ENCODE measurements around the gene SLC66A3. TPM values are rescaled to one million over a fixed set of nuclear protein-coding genes. Genes with fewer than 3 reads are reported as not detected.

The SLC66A3 gene
- total and polyA plus RNA-seq, 4 donors, result 6.7 to 17.6 (median 9.3) TPM

DNA sequence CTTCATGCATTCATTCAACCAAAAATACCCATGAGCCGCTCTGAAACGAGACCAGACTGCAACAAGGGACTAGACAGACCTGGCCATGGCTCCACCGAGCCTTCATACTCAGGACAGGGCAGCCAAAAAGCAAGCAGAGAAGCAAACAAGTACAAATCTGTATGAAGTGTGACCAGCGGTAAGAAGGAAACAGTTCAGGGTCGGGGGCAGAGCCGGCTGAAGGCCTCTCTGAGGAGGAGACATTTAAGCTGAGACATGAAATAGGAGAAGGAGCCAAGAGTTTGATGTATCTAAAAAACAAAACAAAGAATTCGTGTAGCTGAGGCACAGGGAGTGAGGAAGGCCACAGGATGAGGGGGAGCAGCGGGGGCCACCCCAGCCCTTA, 21.3 kb upstream of the SLC66A3 start:
- 73% methylated on average over 8 of the region's 8 CpGs for WGBS
- no peak for TF ChIP-seq HNF4G (IDR thresholded peaks at IDR 0.05)
- no peak for TF ChIP-seq EGR1 (IDR thresholded peaks at IDR 0.05; ENCODE audit: low read depth in 2 of 2)
- TF ChIP-seq, protein P1, sequence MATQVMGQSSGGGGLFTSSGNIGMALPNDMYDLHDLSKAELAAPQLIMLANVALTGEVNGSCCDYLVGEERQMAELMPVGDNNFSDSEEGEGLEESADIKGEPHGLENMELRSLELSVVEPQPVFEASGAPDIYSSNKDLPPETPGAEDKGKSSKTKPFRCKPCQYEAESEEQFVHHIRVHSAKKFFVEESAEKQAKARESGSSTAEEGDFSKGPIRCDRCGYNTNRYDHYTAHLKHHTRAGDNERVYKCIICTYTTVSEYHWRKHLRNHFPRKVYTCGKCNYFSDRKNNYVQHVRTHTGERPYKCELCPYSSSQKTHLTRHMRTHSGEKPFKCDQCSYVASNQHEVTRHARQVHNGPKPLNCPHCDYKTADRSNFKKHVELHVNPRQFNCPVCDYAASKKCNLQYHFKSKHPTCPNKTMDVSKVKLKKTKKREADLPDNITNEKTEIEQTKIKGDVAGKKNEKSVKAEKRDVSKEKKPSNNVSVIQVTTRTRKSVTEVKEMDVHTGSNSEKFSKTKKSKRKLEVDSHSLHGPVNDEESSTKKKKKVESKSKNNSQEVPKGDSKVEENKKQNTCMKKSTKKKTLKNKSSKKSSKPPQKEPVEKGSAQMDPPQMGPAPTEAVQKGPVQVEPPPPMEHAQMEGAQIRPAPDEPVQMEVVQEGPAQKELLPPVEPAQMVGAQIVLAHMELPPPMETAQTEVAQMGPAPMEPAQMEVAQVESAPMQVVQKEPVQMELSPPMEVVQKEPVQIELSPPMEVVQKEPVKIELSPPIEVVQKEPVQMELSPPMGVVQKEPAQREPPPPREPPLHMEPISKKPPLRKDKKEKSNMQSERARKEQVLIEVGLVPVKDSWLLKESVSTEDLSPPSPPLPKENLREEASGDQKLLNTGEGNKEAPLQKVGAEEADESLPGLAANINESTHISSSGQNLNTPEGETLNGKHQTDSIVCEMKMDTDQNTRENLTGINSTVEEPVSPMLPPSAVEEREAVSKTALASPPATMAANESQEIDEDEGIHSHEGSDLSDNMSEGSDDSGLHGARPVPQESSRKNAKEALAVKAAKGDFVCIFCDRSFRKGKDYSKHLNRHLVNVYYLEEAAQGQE (IDR thresholded peaks at IDR 0.05), result no peak
- TF ChIP-seq, protein P2, sequence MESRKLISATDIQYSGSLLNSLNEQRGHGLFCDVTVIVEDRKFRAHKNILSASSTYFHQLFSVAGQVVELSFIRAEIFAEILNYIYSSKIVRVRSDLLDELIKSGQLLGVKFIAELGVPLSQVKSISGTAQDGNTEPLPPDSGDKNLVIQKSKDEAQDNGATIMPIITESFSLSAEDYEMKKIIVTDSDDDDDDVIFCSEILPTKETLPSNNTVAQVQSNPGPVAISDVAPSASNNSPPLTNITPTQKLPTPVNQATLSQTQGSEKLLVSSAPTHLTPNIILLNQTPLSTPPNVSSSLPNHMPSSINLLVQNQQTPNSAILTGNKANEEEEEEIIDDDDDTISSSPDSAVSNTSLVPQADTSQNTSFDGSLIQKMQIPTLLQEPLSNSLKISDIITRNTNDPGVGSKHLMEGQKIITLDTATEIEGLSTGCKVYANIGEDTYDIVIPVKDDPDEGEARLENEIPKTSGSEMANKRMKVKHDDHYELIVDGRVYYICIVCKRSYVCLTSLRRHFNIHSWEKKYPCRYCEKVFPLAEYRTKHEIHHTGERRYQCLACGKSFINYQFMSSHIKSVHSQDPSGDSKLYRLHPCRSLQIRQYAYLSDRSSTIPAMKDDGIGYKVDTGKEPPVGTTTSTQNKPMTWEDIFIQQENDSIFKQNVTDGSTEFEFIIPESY (IDR thresholded peaks at IDR 0.05), result no peak
- TF ChIP-seq, protein P3, sequence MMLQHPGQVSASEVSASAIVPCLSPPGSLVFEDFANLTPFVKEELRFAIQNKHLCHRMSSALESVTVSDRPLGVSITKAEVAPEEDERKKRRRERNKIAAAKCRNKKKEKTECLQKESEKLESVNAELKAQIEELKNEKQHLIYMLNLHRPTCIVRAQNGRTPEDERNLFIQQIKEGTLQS (IDR thresholded peaks at IDR 0.05), result no peak
- no peak for TF ChIP-seq FOXA1 (IDR thresholded peaks at IDR 0.05)
- TF ChIP-seq JUND (IDR thresholded peaks at IDR 0.05), result no peak
- TF ChIP-seq GABPA (IDR thresholded peaks at IDR 0.05 in 1 of 2, conservative IDR thresholded peaks at IDR 0.05 in 1 of 2), result no peak
- TF ChIP-seq NR2F2 (IDR thresholded peaks at IDR 0.05), result no peak
- no peak for TF ChIP-seq RXRA (IDR thresholded peaks at IDR 0.05)
- TF ChIP-seq SP1 (IDR thresholded peaks at IDR 0.05), result no peak
- no peak for TF ChIP-seq HNF4A (conservative IDR thresholded peaks at IDR 0.05)
- TF ChIP-seq RAD21 (IDR thresholded peaks at IDR 0.05), result no peak
- TF ChIP-seq, protein P4, sequence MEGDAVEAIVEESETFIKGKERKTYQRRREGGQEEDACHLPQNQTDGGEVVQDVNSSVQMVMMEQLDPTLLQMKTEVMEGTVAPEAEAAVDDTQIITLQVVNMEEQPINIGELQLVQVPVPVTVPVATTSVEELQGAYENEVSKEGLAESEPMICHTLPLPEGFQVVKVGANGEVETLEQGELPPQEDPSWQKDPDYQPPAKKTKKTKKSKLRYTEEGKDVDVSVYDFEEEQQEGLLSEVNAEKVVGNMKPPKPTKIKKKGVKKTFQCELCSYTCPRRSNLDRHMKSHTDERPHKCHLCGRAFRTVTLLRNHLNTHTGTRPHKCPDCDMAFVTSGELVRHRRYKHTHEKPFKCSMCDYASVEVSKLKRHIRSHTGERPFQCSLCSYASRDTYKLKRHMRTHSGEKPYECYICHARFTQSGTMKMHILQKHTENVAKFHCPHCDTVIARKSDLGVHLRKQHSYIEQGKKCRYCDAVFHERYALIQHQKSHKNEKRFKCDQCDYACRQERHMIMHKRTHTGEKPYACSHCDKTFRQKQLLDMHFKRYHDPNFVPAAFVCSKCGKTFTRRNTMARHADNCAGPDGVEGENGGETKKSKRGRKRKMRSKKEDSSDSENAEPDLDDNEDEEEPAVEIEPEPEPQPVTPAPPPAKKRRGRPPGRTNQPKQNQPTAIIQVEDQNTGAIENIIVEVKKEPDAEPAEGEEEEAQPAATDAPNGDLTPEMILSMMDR (IDR thresholded peaks at IDR 0.05; ENCODE audit: low read depth, low read length, missing input control), result no peak
- no peak for TF ChIP-seq YY1 (IDR thresholded peaks at IDR 0.05)
- no peak for TF ChIP-seq FOXA2 (IDR thresholded peaks at IDR 0.05)
- no peak for TF ChIP-seq TAF1 (conservative IDR thresholded peaks at IDR 0.05)
- Histone ChIP-seq H3K27ac (ENCODE audit: low read depth in 1 of 2, low read length in 2 of 2) (no peak overlapping the region), H3K36me3 (ENCODE audit: control insufficient read depth in 4 of 4, insufficient read depth in 3 of 4, low read depth in 1 of 4, low read length in 3 of 4) (no peaks in the 10 kb centered on the region), H3K9me3 (ENCODE audit: control insufficient read depth in 4 of 4, low read length in 3 of 4) (no peaks in the 10 kb centered on the region), H3K4me1 (ENCODE audit: control insufficient read depth in 4 of 4, insufficient read depth in 4 of 4, low read length in 3 of 4) (peaks cover 5 to 20% (median 12%) of the 10 kb centered on the region in 4 donors), H3K4me3 (ENCODE audit: low read depth in 1 of 3, low read length in 3 of 3) (no peak overlapping the region), H3K27me3 (ENCODE audit: control insufficient read depth in 4 of 4, insufficient read depth in 4 of 4, low read length in 3 of 4) (no peaks in the 10 kb centered on the region), H3K9ac (ENCODE audit: low read depth in 1 of 2, low read length in 2 of 2) (no peak overlapping the region)
- DNase-seq (ENCODE audit: low spot score), result no peak

DNA sequence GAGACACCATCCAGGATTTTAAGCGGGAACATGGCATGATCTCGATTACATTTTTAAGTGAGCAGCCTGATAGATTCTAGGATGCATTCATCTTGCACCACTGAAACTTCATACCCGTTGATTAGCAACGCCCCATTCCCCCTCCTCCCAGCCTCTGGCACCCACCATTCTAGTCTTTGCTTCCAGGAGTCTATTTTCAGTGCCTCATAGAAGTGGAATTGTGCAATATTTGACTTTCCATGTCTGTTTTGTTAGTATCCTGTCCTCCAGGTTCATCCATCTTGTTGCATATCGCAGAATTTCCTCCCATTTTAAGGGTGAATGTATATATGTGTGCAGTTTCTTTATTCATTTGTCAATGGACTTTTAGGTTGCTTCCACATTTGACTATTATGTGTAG, 20.9 kb upstream of the SLC66A3 start:
- WGBS, result 75% methylated on average over 5 of the region's 5 CpGs
- no peak for DNase-seq (ENCODE audit: low spot score)
- TF ChIP-seq RAD21 (IDR thresholded peaks at IDR 0.05), result no peak
- peak; percentile 89 for TF ChIP-seq YY1 (IDR thresholded peaks at IDR 0.05)
- TF ChIP-seq EGR1 (IDR thresholded peaks at IDR 0.05; ENCODE audit: low read depth in 2 of 2), result peak in 1 of 2 donors; percentile 41
- TF ChIP-seq, protein P3 (IDR thresholded peaks at IDR 0.05), result no peak
- TF ChIP-seq GABPA (IDR thresholded peaks at IDR 0.05 in 1 of 2, conservative IDR thresholded peaks at IDR 0.05 in 1 of 2), result no peak
- TF ChIP-seq, protein P4 (IDR thresholded peaks at IDR 0.05; ENCODE audit: low read depth, low read length, missing input control), result no peak
- TF ChIP-seq RXRA (IDR thresholded peaks at IDR 0.05), result no peak

More for the DNA sequence above, 20.9 kb upstream of the SLC66A3 start:
- H3K9ac ChIP-seq (ENCODE audit: low read depth in 1 of 2, low read length in 2 of 2), result no peak overlapping the region
- no peak overlapping the region for H3K27ac ChIP-seq (ENCODE audit: low read depth in 1 of 2, low read length in 2 of 2)
- peaks cover 5 to 20% (median 12%) of the 10 kb centered on the region in 4 donors for H3K4me1 ChIP-seq (ENCODE audit: control insufficient read depth in 4 of 4, insufficient read depth in 4 of 4, low read length in 3 of 4)
- no peaks in the 10 kb centered on the region for H3K27me3 ChIP-seq (ENCODE audit: control insufficient read depth in 4 of 4, insufficient read depth in 4 of 4, low read length in 3 of 4)
- no peaks in the 10 kb centered on the region for H3K9me3 ChIP-seq (ENCODE audit: control insufficient read depth in 4 of 4, low read length in 3 of 4)
- H3K4me3 ChIP-seq (ENCODE audit: low read depth in 1 of 3, low read length in 3 of 3), result no peak overlapping the region
- no peaks in the 10 kb centered on the region for H3K36me3 ChIP-seq (ENCODE audit: control insufficient read depth in 4 of 4, insufficient read depth in 3 of 4, low read depth in 1 of 4, low read length in 3 of 4)
